Esophagus squamous epithelium (tissue), 4 donors: ENCODE data around the gene FLT1.

Experiments used
- CTCF ChIP-seq, 6 experiments: fragments of 450-650 bp in 4 of 6; fragments of 200-600 bp in 2 of 6; sonication (generic) in 2 of 6; IDR thresholded peaks; one replicate each; pipeline ENCODE4 v1.5.1; 2016 to 2019; ENCODE audit warnings: antibody characterized with exemption in 6 of 6, mild to moderate bottlenecking in 4 of 6, moderate library complexity in 4 of 6
- POLR2A ChIP-seq, 4 donors: fragments of 450-650 bp; IDR thresholded peaks; one replicate each; pipeline ENCODE4 v1.6.1; 2017; ENCODE audit warnings: antibody characterized with exemption in 4 of 4, mild to moderate bottlenecking in 4 of 4, moderate library complexity in 3 of 4

GRCh38 chr13:28457521-28457920 is 37.4 kb downstream of the FLT1 start:
- no peak for TF ChIP-seq POLR2A (IDR thresholded peaks at IDR 0.05)
- no peak for TF ChIP-seq CTCF (IDR thresholded peaks at IDR 0.05)
